Fibroblast of the aortic adventitia (primary cell): ENCODE results near the gene NDFIP1. TPM values are rescaled to one million over a fixed set of nuclear protein-coding genes. Genes with fewer than 3 reads are reported as not detected.

Experiments
- DNase-seq: peaks from one replicate; pipeline ENCODE4 v3.0.0-alpha.2; 2010; ENCODE audit warnings: low read depth
- H3K4me3 ChIP-seq: 2 replicates; pipeline ENCODE4 v1.5.1; 2011; ENCODE audit warnings: low read depth, mild to moderate bottlenecking, control low read depth, low read length, moderate library complexity
- total RNA-seq: library from RNA; depleted of rRNA; stranded (reverse); fragments of >200 nt; gene quantifications from 2 replicates; pipeline ENCODE4 v1.2.3, GENCODE V29; 2012; ENCODE audit warnings: low replicate concordance
- TF ChIP-seq, protein P1 (sequence below): IDR thresholded peaks from 2 replicates; pipeline ENCODE4 v1.5.1; 2011; ENCODE audit warnings: mild to moderate bottlenecking, low read length, control low read depth, inconsistent platforms; ENCODE audit not compliant: insufficient read depth

Gene NDFIP1
- total RNA-seq, 1 donor: 71.4 TPM

DNA sequence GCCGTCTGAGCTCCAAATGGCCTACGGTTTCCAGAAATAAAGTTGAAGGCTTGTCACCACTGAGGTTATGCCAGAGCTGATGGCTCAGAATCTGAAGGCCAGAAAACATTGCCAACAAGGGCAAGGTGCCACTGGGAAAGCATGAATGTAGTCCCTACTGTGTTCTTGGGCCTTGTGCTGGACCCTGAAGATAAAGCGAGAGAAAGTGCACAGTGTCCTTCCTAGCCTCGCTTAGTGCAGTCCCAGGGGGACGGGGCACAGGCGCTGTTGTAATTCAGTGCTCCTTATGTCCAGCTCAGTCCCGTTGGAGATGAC lies 84.5 kb downstream of the NDFIP1 start:
- no peak overlapping the region for H3K4me3 ChIP-seq
- TF ChIP-seq, protein P1, sequence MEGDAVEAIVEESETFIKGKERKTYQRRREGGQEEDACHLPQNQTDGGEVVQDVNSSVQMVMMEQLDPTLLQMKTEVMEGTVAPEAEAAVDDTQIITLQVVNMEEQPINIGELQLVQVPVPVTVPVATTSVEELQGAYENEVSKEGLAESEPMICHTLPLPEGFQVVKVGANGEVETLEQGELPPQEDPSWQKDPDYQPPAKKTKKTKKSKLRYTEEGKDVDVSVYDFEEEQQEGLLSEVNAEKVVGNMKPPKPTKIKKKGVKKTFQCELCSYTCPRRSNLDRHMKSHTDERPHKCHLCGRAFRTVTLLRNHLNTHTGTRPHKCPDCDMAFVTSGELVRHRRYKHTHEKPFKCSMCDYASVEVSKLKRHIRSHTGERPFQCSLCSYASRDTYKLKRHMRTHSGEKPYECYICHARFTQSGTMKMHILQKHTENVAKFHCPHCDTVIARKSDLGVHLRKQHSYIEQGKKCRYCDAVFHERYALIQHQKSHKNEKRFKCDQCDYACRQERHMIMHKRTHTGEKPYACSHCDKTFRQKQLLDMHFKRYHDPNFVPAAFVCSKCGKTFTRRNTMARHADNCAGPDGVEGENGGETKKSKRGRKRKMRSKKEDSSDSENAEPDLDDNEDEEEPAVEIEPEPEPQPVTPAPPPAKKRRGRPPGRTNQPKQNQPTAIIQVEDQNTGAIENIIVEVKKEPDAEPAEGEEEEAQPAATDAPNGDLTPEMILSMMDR: no peak
- DNase-seq: no peak

DNA sequence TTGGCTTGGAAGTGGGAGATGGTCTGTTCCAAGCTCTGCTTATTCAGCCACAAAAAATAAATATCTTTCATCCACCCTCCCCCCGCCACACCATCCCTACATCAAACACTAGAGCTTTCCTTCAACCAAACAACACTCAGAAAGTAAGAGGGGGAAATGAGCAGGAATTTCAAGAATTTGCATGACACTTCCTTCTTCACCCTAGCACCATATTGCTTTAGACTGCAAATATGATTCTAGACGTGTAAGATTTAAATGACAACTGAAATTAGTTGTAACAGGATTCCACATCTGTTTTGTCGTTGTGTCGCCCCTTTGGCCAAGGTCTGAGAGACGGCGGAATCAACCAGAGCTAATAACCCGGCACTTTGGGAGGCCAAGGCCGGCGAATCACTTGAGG lies 88.5 kb downstream of the NDFIP1 start:
- TF ChIP-seq, protein P1: no peak
- no peak overlapping the region for H3K4me3 ChIP-seq
- no peak for DNase-seq

DNA sequence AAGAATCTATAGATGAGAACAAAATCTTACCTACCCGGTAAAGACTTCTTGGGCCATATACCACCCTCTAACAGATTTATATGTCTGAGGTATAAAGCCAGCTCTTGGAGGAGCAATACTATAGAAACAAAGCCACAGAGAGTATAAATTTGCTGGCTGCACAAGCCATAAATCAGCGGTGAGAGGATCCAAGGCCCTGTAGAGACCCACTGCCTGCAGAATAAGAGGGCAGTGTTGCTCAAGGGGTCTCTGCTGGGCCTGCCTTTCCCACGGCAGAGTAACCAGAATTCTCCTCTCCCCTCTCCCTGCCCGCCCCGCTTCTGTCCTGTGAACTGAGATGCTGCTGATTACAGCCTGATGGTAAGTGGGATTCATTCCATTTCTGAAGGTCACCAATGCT lies 89.2 kb downstream of the NDFIP1 start:
- TF ChIP-seq, protein P1: no peak
- DNase-seq: no peak
- no peak overlapping the region for H3K4me3 ChIP-seq

DNA sequence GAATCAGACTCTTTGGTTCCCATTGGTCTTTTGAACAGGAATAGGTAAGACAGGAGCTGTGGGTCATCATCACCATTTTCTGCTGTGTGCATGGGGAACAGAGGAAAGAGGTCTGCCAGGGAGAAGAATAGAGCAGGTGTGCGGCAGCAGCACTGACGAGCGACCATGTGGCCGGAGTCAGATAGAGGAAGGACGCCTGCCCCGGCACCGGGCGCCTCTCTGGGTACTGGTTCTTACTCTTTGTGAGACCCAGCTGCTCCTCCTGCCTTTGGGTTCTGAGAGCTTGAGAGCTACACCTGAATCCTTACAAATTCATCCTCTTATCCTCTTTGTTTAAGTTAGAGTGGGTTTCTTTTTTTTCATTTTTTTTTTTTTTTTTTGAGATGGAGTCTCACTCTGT lies 90.8 kb downstream of the NDFIP1 start:
- TF ChIP-seq, protein P1: no peak
- no peak overlapping the region for H3K4me3 ChIP-seq
- DNase-seq: no peak

DNA sequence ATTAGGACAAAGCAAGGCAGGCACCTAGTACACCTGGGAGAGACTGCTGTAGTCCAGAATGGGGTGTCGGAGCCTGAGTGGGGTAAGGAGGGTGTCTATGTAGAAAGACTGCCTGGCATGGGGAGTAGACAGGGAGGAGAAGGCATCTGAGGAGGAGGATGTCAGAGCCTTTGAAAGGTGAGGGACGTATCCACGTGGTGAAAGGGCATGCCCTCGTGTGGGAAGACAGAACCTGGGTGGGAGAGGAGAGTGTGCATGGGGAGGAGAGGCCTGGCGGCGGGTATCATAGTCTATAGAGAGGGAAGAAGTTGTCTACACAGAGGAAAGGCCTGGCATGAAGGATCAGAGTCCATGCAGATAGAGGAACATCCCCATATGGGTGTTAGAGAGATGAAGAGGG lies 91.8 kb downstream of the NDFIP1 start:
- H3K4me3 ChIP-seq: no peak overlapping the region
- TF ChIP-seq, protein P1: no peak
- DNase-seq: no peak

DNA sequence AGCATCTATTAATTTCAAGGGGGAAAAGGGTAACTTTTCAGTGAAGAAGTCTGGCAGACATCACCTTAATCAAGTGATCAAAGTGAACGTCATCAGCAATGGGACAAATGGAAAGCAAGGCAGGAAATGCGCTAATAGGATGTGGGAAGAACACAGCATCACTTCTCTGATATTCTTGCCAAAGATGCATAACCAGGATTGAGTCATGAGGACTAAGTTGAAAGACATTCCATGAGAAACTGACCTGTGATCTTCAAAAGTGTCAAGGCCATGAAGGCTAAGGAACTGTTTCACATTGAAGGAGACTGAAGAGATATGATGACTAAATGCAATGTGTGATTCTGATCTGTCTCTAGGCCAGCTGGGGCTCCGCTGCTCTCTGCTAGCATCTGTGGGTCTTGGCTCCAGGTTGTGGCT lies 92.9 kb downstream of the NDFIP1 start:
- TF ChIP-seq, protein P1: no peak
- H3K4me3 ChIP-seq: no peak overlapping the region
- peak; percentile 85 for DNase-seq

DNA sequence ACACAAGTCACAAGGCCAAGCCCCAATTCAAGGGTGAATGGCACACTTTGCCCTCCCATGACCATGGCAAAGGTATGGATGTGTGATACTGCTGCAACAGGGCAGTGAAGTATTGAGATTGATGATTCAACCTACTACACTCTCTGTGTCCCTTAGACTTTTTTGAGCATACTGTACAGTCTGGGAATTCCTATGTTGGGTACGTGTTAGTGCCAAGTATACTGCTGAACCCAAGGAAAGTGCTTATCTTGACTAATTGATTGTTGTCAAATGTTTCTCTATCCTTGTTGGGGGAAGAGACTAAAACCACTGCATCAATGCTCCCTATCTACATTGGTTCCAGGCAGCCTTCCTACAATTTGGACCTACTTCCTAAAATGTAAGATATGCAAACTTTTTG lies 93.7 kb downstream of the NDFIP1 start:
- TF ChIP-seq, protein P1: no peak

More for the DNA sequence above, 93.7 kb downstream of the NDFIP1 start:
- peak; percentile 48 for DNase-seq
- no peak overlapping the region for H3K4me3 ChIP-seq
